ENCODE results near the gene EEF1AKMT2.

EEF1AKMT2 gene

GRCh38 chr10:124743191-124744101 is 48.2 kb downstream of the EEF1AKMT2 start:
- Histone ChIP-seq H3K4me1 (peaks cover 0 to 46% (median 32%) of the 10 kb centered on the region in 4 donors), H3K9me3 (no peaks in the 10 kb centered on the region), H3K36me3 (peaks cover 3 to 6% (median 3%) of the 10 kb centered on the region in 3 donors), H3K4me3 (peak overlapping the region; percentile 61 to 65), H3K27ac (peak overlapping the region; percentile 53 to 84), H3K27me3 (no peaks in the 10 kb centered on the region)
- intact Hi-C loops (cut with DNase I; ENCODE audit: low total_unique reads), result loop anchor here (10.0 kb wide), 1 partner anchor 89 kb away; no protein-coding TSS in a partner anchor
- TF ChIP-seq CTCF (IDR thresholded peaks at IDR 0.05), result no peak
- DNase-seq, result no peak

- no peaks in the 10 kb centered on the region for H3K36me3 ChIP-seq
- peak overlapping the region; percentile 61 to 65 for H3K4me3 ChIP-seq
- H3K27ac ChIP-seq, result peak overlapping the region; percentile 53 to 84
- TF ChIP-seq CTCF (IDR thresholded peaks at IDR 0.05), result peak in 1 of 2 experiments; percentile 6
- no peaks in the 10 kb centered on the region for H3K9me3 ChIP-seq
- H3K27me3 ChIP-seq, result no peaks in the 10 kb centered on the region
- peaks cover 0 to 47% (median 34%) of the 10 kb centered on the region in 4 donors for H3K4me1 ChIP-seq
- DNase-seq, result no peak
- intact Hi-C loops (cut with DNase I; ENCODE audit: low total_unique reads), result loop anchor here (10.0 kb wide), 1 partner anchor 88 kb away; no protein-coding TSS in a partner anchor
These were observed 49.1 kb downstream of the EEF1AKMT2 start for GRCh38 chr10:124742413-124743190.

GRCh38 chr10:124741922-124742412 is 49.7 kb downstream of the EEF1AKMT2 start:
- peak overlapping the region; percentile 61 to 65 for H3K4me3 ChIP-seq
- DNase-seq, result no peak
- H3K36me3 ChIP-seq, result no peaks in the 10 kb centered on the region
- no peaks in the 10 kb centered on the region for H3K9me3 ChIP-seq
- H3K27ac ChIP-seq, result peak overlapping the region; percentile 24 to 53
- TF ChIP-seq CTCF (IDR thresholded peaks at IDR 0.05), result no peak
- intact Hi-C loops (cut with DNase I; ENCODE audit: low total_unique reads), result loop anchor here (2.0 to 10.0 kb wide), 2 partner anchors 87 to 211 kb away; no protein-coding TSS in a partner anchor
- no peaks in the 10 kb centered on the region for H3K27me3 ChIP-seq
- peaks cover 0 to 54% (median 39%) of the 10 kb centered on the region in 4 donors for H3K4me1 ChIP-seq

- H3K4me1 ChIP-seq, result peaks cover 0 to 59% (median 45%) of the 10 kb centered on the region in 4 donors
- H3K27ac ChIP-seq, result peak overlapping the region; percentile 39 to 59
- no peaks in the 10 kb centered on the region for H3K36me3 ChIP-seq
- TF ChIP-seq CTCF (IDR thresholded peaks at IDR 0.05), result peak; percentile 77 to 91
- H3K9me3 ChIP-seq, result no peaks in the 10 kb centered on the region
- intact Hi-C loops (cut with DNase I; ENCODE audit: low total_unique reads), result loop anchor here (2.0 to 10.0 kb wide), 2 partner anchors 87 to 211 kb away; no protein-coding TSS in a partner anchor
- peak overlapping the region in 1 of 2 donors; percentile 65 for H3K4me3 ChIP-seq
- H3K27me3 ChIP-seq, result no peaks in the 10 kb centered on the region
- DNase-seq, result peak; percentile 86 to 88
These were observed 50.3 kb downstream of the EEF1AKMT2 start for GRCh38 chr10:124741281-124741921.

All from tibial artery (tissue), 4 donors.